ENCODE measurements around the gene DDX49. TPM values are rescaled to one million over a fixed set of nuclear protein-coding genes. Genes with fewer than 3 reads are reported as not detected.
"Not testable (repeated sequence)": the region's sequence is repeated elsewhere in the genome, so short reads cannot be mapped to it uniquely, and the experiment has no call there.

The DDX49 gene
- total RNA-seq, 2 experiments from 2014 or later: 82.1 to 91.0 TPM

GRCh38 chr19:18932216-18932841 is 12.8 kb downstream of the DDX49 start:
- ChIA-PET CTCF (no interaction called here), POLR2A (interaction anchor here (0.5 to 0.8 kb wide), 3 partner anchors 13 to 89 kb away, joined by 3 read pairs; partner anchors contain the start of genes COPE and DDX49)

- POLR2A ChIA-PET: no interaction called here
- CTCF ChIA-PET: no interaction called here
Observed at GRCh38 chr19:18933297-18933696, 13.8 kb downstream of the DDX49 start.

- ChIA-PET CTCF (no interaction called here), POLR2A (no interaction called here)
Observed at GRCh38 chr19:18939163-18939562, 19.6 kb downstream of the DDX49 start.

GRCh38 chr19:18939922-18940768 is 20.6 kb downstream of the DDX49 start:
- CTCF ChIA-PET: no interaction called here
- POLR2A ChIA-PET: interaction anchor here (0.6 kb wide), 1 partner anchor 63 kb away, joined by 3 read pairs; no protein-coding TSS in a partner anchor

- POLR2A ChIA-PET: no interaction called here
- CTCF ChIA-PET: interaction anchor here (1.0 kb wide), 1 partner anchor 11 kb away, joined by 5 read pairs; no protein-coding TSS in a partner anchor
Observed at GRCh38 chr19:18940769-18941627, 21.5 kb downstream of the DDX49 start, which contains the start of gene HOMER3. Gene HOMER3, minus strand, starts transcription at chr19:18941217. Its CDS starts 2,235 bp downstream, at chr19:18938982.

- ChIA-PET CTCF (interaction anchor here (1.0 kb wide), 1 partner anchor 12 kb away, joined by 5 read pairs; no protein-coding TSS in a partner anchor), POLR2A (no interaction called here)
Observed at GRCh38 chr19:18941628-18942354, 22.3 kb downstream of the DDX49 start.

GRCh38 chr19:18942692-18943091 is 23.2 kb downstream of the DDX49 start:
- CTCF ChIA-PET: no interaction called here
- POLR2A ChIA-PET: no interaction called here

GRCh38 chr19:18943465-18943864 is 23.9 kb downstream of the DDX49 start:
- ChIA-PET POLR2A (no interaction called here), CTCF (no interaction called here)

- POLR2A ChIA-PET: no interaction called here
Observed at GRCh38 chr19:18945297-18945696, 25.8 kb downstream of the DDX49 start.

GRCh38 chr19:18946335-18946734 is 26.8 kb downstream of the DDX49 start:
- POLR2A ChIA-PET: no interaction called here
- CTCF ChIA-PET: no interaction called here

More at GRCh38 chr19:18945297-18945696, 25.8 kb downstream of the DDX49 start:
- CTCF ChIA-PET: no interaction called here

- CTCF ChIA-PET: no interaction called here
- POLR2A ChIA-PET: no interaction called here
Observed at GRCh38 chr19:18946918-18947317, 27.4 kb downstream of the DDX49 start.

- POLR2A ChIA-PET: interaction anchor here (0.6 kb wide), 1 partner anchor 29 kb away, joined by 3 read pairs; the partner anchor contains the start of genes COPE and DDX49
- CTCF ChIA-PET: interaction anchor here (0.6 kb wide), 1 partner anchor 1667 kb away, joined by 3 read pairs; no protein-coding TSS in a partner anchor
Observed at GRCh38 chr19:18948075-18948975, 28.8 kb downstream of the DDX49 start.

- POLR2A ChIA-PET: interaction anchor here (0.6 kb wide), 1 partner anchor 30 kb away, joined by 3 read pairs; the partner anchor contains the start of genes COPE and DDX49
- CTCF ChIA-PET: no interaction called here
Observed at GRCh38 chr19:18948976-18949356, 29.5 kb downstream of the DDX49 start.

- ChIA-PET POLR2A (no interaction called here), CTCF (interaction anchor here (0.8 kb wide), 1 partner anchor 47 kb away, joined by 4 read pairs; no protein-coding TSS in a partner anchor)
Observed at GRCh38 chr19:18949858-18950257, 30.3 kb downstream of the DDX49 start.

GRCh38 chr19:18951721-18952281 is 32.3 kb downstream of the DDX49 start:
- ChIA-PET POLR2A (no interaction called here), CTCF (no interaction called here)

GRCh38 chr19:18952364-18953003 is 33.0 kb downstream of the DDX49 start:
- POLR2A ChIA-PET, CTCF ChIA-PET: not testable (repeated sequence)

- ChIA-PET POLR2A (no interaction called here), CTCF (no interaction called here)
Observed at GRCh38 chr19:18954094-18954493, 34.6 kb downstream of the DDX49 start.
